Measurements from ENCODE around the gene ITFG1.

ITFG1 gene

DNA sequence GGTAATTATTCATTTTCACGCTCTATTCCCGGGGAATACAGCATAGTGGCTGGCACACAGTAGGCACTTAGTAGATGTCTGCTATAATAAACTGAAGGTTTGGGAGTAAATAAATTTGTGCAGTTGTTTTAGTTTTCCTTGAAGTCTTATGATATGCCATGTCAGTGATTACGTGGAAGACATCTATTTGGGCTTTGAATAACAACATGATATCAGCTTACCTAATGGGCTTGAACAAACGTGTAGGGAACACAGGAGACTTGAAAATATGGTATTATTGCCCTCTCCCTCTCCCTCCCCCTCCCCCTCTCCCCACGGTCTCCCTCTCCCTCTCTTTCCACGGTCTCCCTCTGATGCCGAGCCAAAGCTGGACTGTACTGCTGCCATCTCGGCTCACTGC, 280.8 kb downstream of the ITFG1 start:
- TF ChIP-seq, protein P1, sequence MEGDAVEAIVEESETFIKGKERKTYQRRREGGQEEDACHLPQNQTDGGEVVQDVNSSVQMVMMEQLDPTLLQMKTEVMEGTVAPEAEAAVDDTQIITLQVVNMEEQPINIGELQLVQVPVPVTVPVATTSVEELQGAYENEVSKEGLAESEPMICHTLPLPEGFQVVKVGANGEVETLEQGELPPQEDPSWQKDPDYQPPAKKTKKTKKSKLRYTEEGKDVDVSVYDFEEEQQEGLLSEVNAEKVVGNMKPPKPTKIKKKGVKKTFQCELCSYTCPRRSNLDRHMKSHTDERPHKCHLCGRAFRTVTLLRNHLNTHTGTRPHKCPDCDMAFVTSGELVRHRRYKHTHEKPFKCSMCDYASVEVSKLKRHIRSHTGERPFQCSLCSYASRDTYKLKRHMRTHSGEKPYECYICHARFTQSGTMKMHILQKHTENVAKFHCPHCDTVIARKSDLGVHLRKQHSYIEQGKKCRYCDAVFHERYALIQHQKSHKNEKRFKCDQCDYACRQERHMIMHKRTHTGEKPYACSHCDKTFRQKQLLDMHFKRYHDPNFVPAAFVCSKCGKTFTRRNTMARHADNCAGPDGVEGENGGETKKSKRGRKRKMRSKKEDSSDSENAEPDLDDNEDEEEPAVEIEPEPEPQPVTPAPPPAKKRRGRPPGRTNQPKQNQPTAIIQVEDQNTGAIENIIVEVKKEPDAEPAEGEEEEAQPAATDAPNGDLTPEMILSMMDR (IDR thresholded peaks at IDR 0.05; ENCODE audit: borderline replicate concordance, control extremely low read depth, extremely low read depth, insufficient read depth, missing control alignments) = no peak
- DNase-seq (ENCODE audit: low spot score) = no peak
- in situ Hi-C loops (cut with MboI; ENCODE audit: low sequenced_read_pairs, unreplicated experiment) = no loop called here

GRCh38 chr16:47175152-47175551, 285.7 kb downstream of the ITFG1 start:
- in situ Hi-C loops (cut with MboI; ENCODE audit: low sequenced_read_pairs, unreplicated experiment) = no loop called here
- TF ChIP-seq, protein P1 (IDR thresholded peaks at IDR 0.05; ENCODE audit: borderline replicate concordance, control extremely low read depth, extremely low read depth, insufficient read depth, missing control alignments) = no peak
- no peak for DNase-seq (ENCODE audit: low spot score)

DNA sequence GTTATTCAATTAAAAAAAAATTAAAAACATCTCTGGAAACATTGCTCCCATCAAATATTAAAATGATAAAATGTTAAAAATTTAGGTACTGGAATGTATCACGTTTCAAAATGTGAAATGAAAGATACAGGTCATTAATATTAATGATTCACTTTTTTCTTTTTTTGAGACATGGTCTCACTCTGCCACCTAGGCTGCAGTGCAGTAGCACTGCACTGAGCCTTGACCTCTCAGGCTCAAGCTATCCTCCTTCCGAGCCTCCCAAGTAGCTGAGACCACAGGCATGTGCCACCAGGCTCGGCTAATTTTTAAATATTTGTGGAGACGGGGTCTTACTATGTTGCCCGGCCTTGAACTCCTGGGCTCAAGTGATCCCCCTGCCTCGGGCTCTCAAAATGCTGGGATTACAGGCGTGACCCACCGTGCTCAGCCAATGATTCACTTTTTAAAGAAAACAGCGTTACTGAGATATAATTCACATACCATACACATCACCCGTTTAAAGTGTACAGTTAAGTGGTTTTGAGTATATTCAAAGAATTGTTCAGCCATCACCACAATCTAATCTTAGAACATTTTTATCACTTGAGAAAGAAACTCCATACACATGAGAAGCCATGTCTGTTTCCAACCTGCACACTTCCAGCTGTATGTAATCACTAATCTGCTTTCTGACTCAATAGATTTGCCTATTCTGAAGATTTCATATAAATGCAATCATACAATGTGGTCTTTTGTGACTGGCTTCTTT, 298.0 kb downstream of the ITFG1 start:
- TF ChIP-seq, protein P1 (IDR thresholded peaks at IDR 0.05; ENCODE audit: borderline replicate concordance, control extremely low read depth, extremely low read depth, insufficient read depth, missing control alignments) = no peak
- in situ Hi-C loops (cut with MboI; ENCODE audit: low sequenced_read_pairs, unreplicated experiment) = no loop called here

GRCh38 chr16:47161464-47161863, 299.4 kb downstream of the ITFG1 start:
- TF ChIP-seq, protein P1 (IDR thresholded peaks at IDR 0.05; ENCODE audit: borderline replicate concordance, control extremely low read depth, extremely low read depth, insufficient read depth, missing control alignments) = no peak
- in situ Hi-C loops (cut with MboI; ENCODE audit: low sequenced_read_pairs, unreplicated experiment) = no loop called here
- no peak for DNase-seq (ENCODE audit: low spot score)

More for the DNA sequence above, 298.0 kb downstream of the ITFG1 start:
- no peak for DNase-seq (ENCODE audit: low spot score)

DNA sequence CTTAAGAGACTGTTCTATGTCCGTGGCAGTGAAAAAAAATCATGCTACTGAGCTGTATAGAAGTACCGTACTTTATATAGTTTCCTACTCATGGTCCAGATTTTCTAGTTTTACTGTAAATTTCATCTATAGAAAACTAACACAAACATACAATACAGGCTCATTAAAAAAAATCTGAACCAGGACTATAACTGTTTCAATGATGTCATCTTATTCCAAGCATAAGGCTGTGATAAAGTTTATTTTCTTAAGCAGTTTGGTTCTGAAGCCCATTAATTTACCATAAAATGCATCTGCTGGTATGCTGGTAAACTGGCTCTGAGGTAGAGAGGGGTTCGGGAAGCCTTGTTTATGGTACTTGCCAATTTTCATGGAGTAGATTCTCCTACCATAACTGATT, 300.4 kb downstream of the ITFG1 start:
- no peak for DNase-seq (ENCODE audit: low spot score)
- in situ Hi-C loops (cut with MboI; ENCODE audit: low sequenced_read_pairs, unreplicated experiment) = no loop called here
- TF ChIP-seq, protein P1 (IDR thresholded peaks at IDR 0.05; ENCODE audit: borderline replicate concordance, control extremely low read depth, extremely low read depth, insufficient read depth, missing control alignments) = no peak

DNA sequence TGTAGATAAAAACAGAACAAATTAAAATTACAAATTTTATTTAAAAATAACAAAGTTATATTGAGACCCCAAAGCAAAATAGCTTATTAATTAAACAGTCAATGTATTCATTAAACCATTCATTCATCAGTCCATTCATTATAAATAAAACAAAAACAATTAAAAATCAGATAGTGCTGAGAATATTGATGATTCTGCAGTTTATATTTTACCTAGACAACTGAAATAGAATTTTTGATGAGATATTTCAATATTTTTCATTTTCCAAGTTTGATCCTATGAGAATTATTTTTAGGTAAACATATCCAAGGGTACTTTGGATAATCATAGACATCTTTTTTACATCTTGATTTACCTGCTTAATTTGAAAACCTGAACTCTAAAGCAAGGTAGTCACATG, 301.9 kb downstream of the ITFG1 start:
- in situ Hi-C loops (cut with MboI; ENCODE audit: low sequenced_read_pairs, unreplicated experiment) = loop anchor here (10.0 kb wide), 2 partner anchors 896 to 986 kb away; no protein-coding TSS in a partner anchor
- TF ChIP-seq, protein P1 (IDR thresholded peaks at IDR 0.05; ENCODE audit: borderline replicate concordance, control extremely low read depth, extremely low read depth, insufficient read depth, missing control alignments) = no peak
- no peak for DNase-seq (ENCODE audit: low spot score)

All from GM13976 (cell line).